ENCODE measurements around the gene ANKRD18B.
"Not testable (repeated sequence)": the region's sequence is repeated elsewhere in the genome, so short reads cannot be mapped to it uniquely, and the experiment has no call there.

GRCh38 chr9:33516397-33516796 lies 7.7 kb upstream of the ANKRD18B start:
- not testable (repeated sequence) for TF ChIP-seq ZNF221 (tag by site-specific recombination; IDR thresholded peaks at IDR 0.05; ENCODE audit: borderline replicate concordance); ZNF274 (IDR thresholded peaks at IDR 0.05; ENCODE audit: low read length); ZNF274 (tag by site-specific recombination; IDR thresholded peaks at IDR 0.05; ENCODE audit: borderline replicate concordance); ZNF175 (tag by site-specific recombination; IDR thresholded peaks at IDR 0.05)
- TF ChIP-seq, protein P1, sequence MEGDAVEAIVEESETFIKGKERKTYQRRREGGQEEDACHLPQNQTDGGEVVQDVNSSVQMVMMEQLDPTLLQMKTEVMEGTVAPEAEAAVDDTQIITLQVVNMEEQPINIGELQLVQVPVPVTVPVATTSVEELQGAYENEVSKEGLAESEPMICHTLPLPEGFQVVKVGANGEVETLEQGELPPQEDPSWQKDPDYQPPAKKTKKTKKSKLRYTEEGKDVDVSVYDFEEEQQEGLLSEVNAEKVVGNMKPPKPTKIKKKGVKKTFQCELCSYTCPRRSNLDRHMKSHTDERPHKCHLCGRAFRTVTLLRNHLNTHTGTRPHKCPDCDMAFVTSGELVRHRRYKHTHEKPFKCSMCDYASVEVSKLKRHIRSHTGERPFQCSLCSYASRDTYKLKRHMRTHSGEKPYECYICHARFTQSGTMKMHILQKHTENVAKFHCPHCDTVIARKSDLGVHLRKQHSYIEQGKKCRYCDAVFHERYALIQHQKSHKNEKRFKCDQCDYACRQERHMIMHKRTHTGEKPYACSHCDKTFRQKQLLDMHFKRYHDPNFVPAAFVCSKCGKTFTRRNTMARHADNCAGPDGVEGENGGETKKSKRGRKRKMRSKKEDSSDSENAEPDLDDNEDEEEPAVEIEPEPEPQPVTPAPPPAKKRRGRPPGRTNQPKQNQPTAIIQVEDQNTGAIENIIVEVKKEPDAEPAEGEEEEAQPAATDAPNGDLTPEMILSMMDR (tag by site-specific recombination; IDR thresholded peaks at IDR 0.05) = not testable (repeated sequence)
- TF ChIP-seq, protein P2, sequence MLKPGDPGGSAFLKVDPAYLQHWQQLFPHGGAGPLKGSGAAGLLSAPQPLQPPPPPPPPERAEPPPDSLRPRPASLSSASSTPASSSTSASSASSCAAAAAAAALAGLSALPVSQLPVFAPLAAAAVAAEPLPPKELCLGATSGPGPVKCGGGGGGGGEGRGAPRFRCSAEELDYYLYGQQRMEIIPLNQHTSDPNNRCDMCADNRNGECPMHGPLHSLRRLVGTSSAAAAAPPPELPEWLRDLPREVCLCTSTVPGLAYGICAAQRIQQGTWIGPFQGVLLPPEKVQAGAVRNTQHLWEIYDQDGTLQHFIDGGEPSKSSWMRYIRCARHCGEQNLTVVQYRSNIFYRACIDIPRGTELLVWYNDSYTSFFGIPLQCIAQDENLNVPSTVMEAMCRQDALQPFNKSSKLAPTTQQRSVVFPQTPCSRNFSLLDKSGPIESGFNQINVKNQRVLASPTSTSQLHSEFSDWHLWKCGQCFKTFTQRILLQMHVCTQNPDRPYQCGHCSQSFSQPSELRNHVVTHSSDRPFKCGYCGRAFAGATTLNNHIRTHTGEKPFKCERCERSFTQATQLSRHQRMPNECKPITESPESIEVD (tag by site-specific recombination; IDR thresholded peaks at IDR 0.05) = not testable (repeated sequence)

Data from HEK293 (cell line).